Thoracic aorta (tissue), 2 donors: Measurements from ENCODE around the gene FDX2. TPM values are rescaled to one million over a fixed set of nuclear protein-coding genes. Genes with fewer than 3 reads are reported as not detected.

ENCODE experiments used
- ATAC-seq: fragments of 150-250 bp; one replicate; pipeline ENCODE4 v1.8.0; 2017; ENCODE audit warnings: low read depth; ENCODE audit not compliant: insufficient number of reproducible peaks, low FRiP score
- DNase-seq: peaks from one replicate; pipeline ENCODE4 v3.0.0-alpha.2; 2020; ENCODE audit warnings: low spot score
- H3K27ac ChIP-seq, 2 donors: fragments of 200-600 bp; sonication (generic); 1 replicate in 1 of 2; 2 replicates in 1 of 2; pipeline ENCODE4 v1.5.1; 2016; ENCODE audit warnings: mild to moderate bottlenecking in 2 of 2, moderate library complexity in 2 of 2
- H3K27me3 ChIP-seq: fragments of 200-600 bp; sonication (generic); replicated peaks from 2 replicates; pipeline ENCODE4 v1.6.0; 2016; ENCODE audit warnings: mild to moderate bottlenecking; ENCODE audit not compliant: insufficient read depth
- H3K36me3 ChIP-seq: fragments of 200-600 bp; sonication (generic); one replicate; pipeline ENCODE4 v1.5.1; 2016
- H3K4me1 ChIP-seq, 2 donors: fragments of 200-600 bp; sonication (generic); 1 replicate in 1 of 2; 2 replicates in 1 of 2; pipeline versions ENCODE4 v1.5.1 to v1.6.0; 2016; ENCODE audit warnings: low read depth in 2 of 2, mild to moderate bottlenecking in 1 of 2; ENCODE audit not compliant: control insufficient read depth in 1 of 2
- H3K4me3 ChIP-seq: fragments of 200-600 bp; sonication (generic); 2 replicates; pipeline ENCODE4 v1.5.1; 2016; ENCODE audit warnings: mild to moderate bottlenecking
- H3K9me3 ChIP-seq: fragments of 200-600 bp; sonication (generic); 2 replicates; pipeline ENCODE4 v1.5.1; 2016
- CTCF ChIP-seq: fragments of 200-600 bp; sonication (generic); IDR thresholded peaks from one replicate; pipeline ENCODE4 v1.5.1; 2019; ENCODE audit warnings: antibody characterized with exemption
- total RNA-seq, 2 donors: library from RNA; depleted of rRNA; stranded (reverse); fragments of >200 nt; gene quantifications; one replicate each; pipeline versions ENCODE4 v1.1.0 to v1.2.3, GENCODE V29; 2016

FDX2 gene
- total RNA-seq, 2 donors from 2014 or later = 13.4 to 35.8 TPM

- Histone ChIP-seq H3K9me3 (no peaks in the 10 kb centered on the region), H3K27me3 (no peaks in the 10 kb centered on the region), H3K4me1 (no peaks in the 10 kb centered on the region), H3K27ac (no peak overlapping the region), H3K4me3 (no peak overlapping the region), H3K36me3 (peaks cover 70% of the 10 kb centered on the region)
- no peak for ATAC-seq
- DNase-seq = no peak
- TF ChIP-seq CTCF = no peak
These were observed 6.3 kb upstream of the FDX2 start for GRCh38 chr19:10321874-10322835.

- H3K4me3 ChIP-seq = no peak overlapping the region
- TF ChIP-seq CTCF = no peak
- peaks cover 67% of the 10 kb centered on the region for H3K36me3 ChIP-seq
- H3K27me3 ChIP-seq = no peaks in the 10 kb centered on the region
- ATAC-seq = no peak
- DNase-seq = no peak
- no peaks in the 10 kb centered on the region for H3K9me3 ChIP-seq
- no peaks in the 10 kb centered on the region for H3K4me1 ChIP-seq
- H3K27ac ChIP-seq = no peak overlapping the region
These were observed 5.6 kb upstream of the FDX2 start for GRCh38 chr19:10321417-10321797.

- Histone ChIP-seq H3K36me3 (peaks cover 66% of the 10 kb centered on the region), H3K9me3 (no peaks in the 10 kb centered on the region), H3K27ac (no peak overlapping the region), H3K27me3 (no peaks in the 10 kb centered on the region), H3K4me1 (peaks cover 0 to 4% of the 10 kb centered on the region in 2 donors), H3K4me3 (no peak overlapping the region)
- ATAC-seq (no peak), DNase-seq (no peak)
- no peak for TF ChIP-seq CTCF
These were observed 5.0 kb upstream of the FDX2 start for GRCh38 chr19:10320602-10321416.

- Histone ChIP-seq H3K9me3 (no peaks in the 10 kb centered on the region), H3K36me3 (peaks cover 48% of the 10 kb centered on the region), H3K4me3 (no peak overlapping the region), H3K27ac (no peak overlapping the region), H3K27me3 (no peaks in the 10 kb centered on the region), H3K4me1 (peaks cover 4 to 10% of the 10 kb centered on the region in 2 donors)
- DNase-seq (no peak), ATAC-seq (no peak)
- no peak for TF ChIP-seq CTCF
These were observed 3.2 kb upstream of the FDX2 start for GRCh38 chr19:10318807-10319682.
